Liver (tissue), 3 donors: Measurements from ENCODE around the gene GFRA4.

Experiments
- CTCF ChIP-seq: fragments of 150-350 bp; IDR thresholded peaks from 2 replicates; pipeline ENCODE4 v1.5.1; 2017; ENCODE audit warnings: improper control_type of control experiment, low read depth, low read length; ENCODE audit not compliant: missing input control
- GABPA ChIP-seq, 2 donors: IDR thresholded peaks in 1 of 2; conservative IDR thresholded peaks in 1 of 2; 2 replicates each; pipeline ENCODE4 v1.6.1; 2016; ENCODE audit warnings: antibody characterized with exemption in 2 of 2, mild to moderate bottlenecking in 1 of 2, moderate library complexity in 1 of 2
- HNF4G ChIP-seq: IDR thresholded peaks from 2 replicates; pipeline ENCODE4 v1.6.1; 2016; ENCODE audit warnings: antibody characterized with exemption
- NR2F2 ChIP-seq: IDR thresholded peaks from 2 replicates; pipeline ENCODE4 v1.6.1; 2016; ENCODE audit warnings: antibody characterized with exemption
- RAD21 ChIP-seq, 2 donors: IDR thresholded peaks; 2 replicates each; pipeline ENCODE4 v1.6.1; 2016; ENCODE audit warnings: antibody characterized with exemption in 2 of 2, mild to moderate bottlenecking in 2 of 2
- SP1 ChIP-seq: IDR thresholded peaks from 2 replicates; pipeline ENCODE4 v1.6.1; 2018; ENCODE audit warnings: antibody characterized with exemption, mild to moderate bottlenecking
- YY1 ChIP-seq: IDR thresholded peaks from 2 replicates; pipeline ENCODE4 v1.6.1; 2016; ENCODE audit warnings: antibody characterized with exemption, mild to moderate bottlenecking
- TF ChIP-seq, protein P1 (sequence below): IDR thresholded peaks from 2 replicates; pipeline ENCODE4 v1.6.1; 2016; ENCODE audit warnings: antibody characterized with exemption
- donor health status: healthy.
- donor health status: healthy.

DNA sequence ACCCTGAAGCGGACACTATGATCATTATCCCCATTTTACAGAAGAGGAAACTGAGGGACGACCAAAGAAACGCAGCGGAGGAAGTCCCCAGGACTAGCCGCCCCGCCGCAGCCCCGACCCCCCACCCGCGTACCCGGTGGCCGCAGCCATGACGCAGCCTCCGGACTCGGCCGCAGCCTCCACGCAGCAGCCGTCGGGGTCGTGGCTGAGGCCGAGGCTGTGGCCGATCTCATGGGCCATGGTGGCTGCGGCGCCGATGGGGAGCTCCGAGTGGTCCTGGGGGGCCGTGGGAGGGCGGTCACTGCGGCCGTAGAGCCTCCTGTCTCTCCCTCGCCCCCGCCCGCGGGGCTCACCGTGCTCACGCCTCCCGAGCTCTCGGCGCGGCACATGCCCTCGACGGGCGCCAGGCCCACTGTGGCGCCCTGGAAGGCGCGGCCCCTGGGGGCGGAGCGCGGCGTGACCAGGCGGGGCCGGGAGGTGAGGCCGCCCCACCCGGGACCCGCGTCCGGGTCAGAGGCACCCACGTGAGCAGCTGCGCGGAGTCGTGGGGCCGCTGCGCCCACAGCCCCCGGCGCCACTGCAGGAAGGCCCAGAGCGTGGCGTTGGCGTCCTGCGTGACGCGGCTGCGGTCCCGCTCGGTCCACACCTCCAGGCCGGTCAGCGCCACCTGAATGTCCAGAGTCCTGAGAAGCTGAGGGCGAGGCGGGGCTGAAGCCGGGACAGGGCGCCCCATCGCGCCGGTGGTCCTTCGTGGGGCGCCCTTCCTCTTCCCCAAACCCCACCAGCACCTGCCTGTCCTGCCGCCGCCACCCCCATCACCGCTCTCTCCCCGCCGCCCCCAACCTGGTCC lies 10.2 kb upstream of the GFRA4 start:
- TF ChIP-seq CTCF, result no peak
- no peak for TF ChIP-seq NR2F2
- TF ChIP-seq, protein P1, sequence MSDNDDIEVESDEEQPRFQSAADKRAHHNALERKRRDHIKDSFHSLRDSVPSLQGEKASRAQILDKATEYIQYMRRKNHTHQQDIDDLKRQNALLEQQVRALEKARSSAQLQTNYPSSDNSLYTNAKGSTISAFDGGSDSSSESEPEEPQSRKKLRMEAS, result no peak
- no peak for TF ChIP-seq YY1
- TF ChIP-seq SP1, result no peak
- no peak for TF ChIP-seq HNF4G
- no peak for TF ChIP-seq GABPA (IDR thresholded peaks at IDR 0.05 in 1 of 2, conservative IDR thresholded peaks at IDR 0.05 in 1 of 2)
- no peak for TF ChIP-seq RAD21 (IDR thresholded peaks at IDR 0.05)
